Bone marrow (tissue), 2 donors: ENCODE data around the gene SULT6B1.
"Not testable (repeated sequence)": the region's sequence is repeated elsewhere in the genome, so short reads cannot be mapped to it uniquely, and the experiment has no call there.

Source experiments
- DNase-seq, 2 donors: peaks; one replicate each; lab custom pipeline; 2025; lab: John Stamatoyannopoulos, UW

Gene SULT6B1

GRCh38 chr2:37188570-37188969, at the start of gene SULT6B1:
TSS of gene SULT6B1 (minus strand) at chr2:37188670. CDS start at chr2:37188640, 30 bp downstream.
- DNase-seq, result no peak

GRCh38 chr2:37232131-37232933, 43.9 kb upstream of the SULT6B1 start:
- no peak for DNase-seq

GRCh38 chr2:37231241-37232130, 43.0 kb upstream of the SULT6B1 start, which contains the start of the genes CEBPZ and NDUFAF7:
TSS of gene CEBPZ (minus strand) at chr2:37231596. CDS start at chr2:37231567, 29 bp downstream.
TSS of gene NDUFAF7 (plus strand) at chr2:37231658. CDS start at chr2:37231706, 48 bp downstream.
- DNase-seq, result peak; percentile 83 to 84

- no peak for DNase-seq
Observed at GRCh38 chr2:37230581-37230980, 42.1 kb upstream of the SULT6B1 start.

GRCh38 chr2:37228788-37229187, 40.3 kb upstream of the SULT6B1 start:
- DNase-seq, result no peak

- DNase-seq, result no peak
Observed at GRCh38 chr2:37226863-37227262, 38.4 kb upstream of the SULT6B1 start.

- not testable (repeated sequence) for DNase-seq
Observed at GRCh38 chr2:37225129-37225528, 36.7 kb upstream of the SULT6B1 start.

- DNase-seq, result no peak
Observed at GRCh38 chr2:37224063-37224462, 35.6 kb upstream of the SULT6B1 start.

GRCh38 chr2:37223131-37223530, 34.7 kb upstream of the SULT6B1 start:
- no peak for DNase-seq

GRCh38 chr2:37219046-37219445, 30.6 kb upstream of the SULT6B1 start:
- DNase-seq, result no peak

- DNase-seq, result no peak
Observed at GRCh38 chr2:37215250-37215649, 26.8 kb upstream of the SULT6B1 start.

GRCh38 chr2:37211939-37212338, 23.5 kb upstream of the SULT6B1 start:
- DNase-seq, result no peak

GRCh38 chr2:37211212-37211611, 22.7 kb upstream of the SULT6B1 start:
- DNase-seq, result no peak

GRCh38 chr2:37206760-37207159, 18.3 kb upstream of the SULT6B1 start:
- DNase-seq, result not testable (repeated sequence)

GRCh38 chr2:37205689-37206341, 17.3 kb upstream of the SULT6B1 start:
- DNase-seq, result no peak

GRCh38 chr2:37205071-37205661, 16.7 kb upstream of the SULT6B1 start:
- not testable (repeated sequence) for DNase-seq

- DNase-seq, result no peak
Observed at GRCh38 chr2:37203708-37204107, 15.2 kb upstream of the SULT6B1 start.

- peak in 1 of 2 donors; percentile 59 for DNase-seq
Observed at GRCh38 chr2:37201766-37202165, 13.3 kb upstream of the SULT6B1 start.

GRCh38 chr2:37201208-37201607, 12.7 kb upstream of the SULT6B1 start:
- no peak for DNase-seq

- no peak for DNase-seq
Observed at GRCh38 chr2:37198681-37199065, 10.2 kb upstream of the SULT6B1 start.

GRCh38 chr2:37196320-37197195, 8.1 kb upstream of the SULT6B1 start, which contains the start of gene CEBPZOS:
TSS of gene CEBPZOS (plus strand) at chr2:37196496. CDS start at chr2:37199705, 3,209 bp downstream.
- peak; percentile 52 to 87 for DNase-seq
